Sigmoid colon (tissue), 3 donors: Measurements from ENCODE around the gene THBS2.

Source experiments
- CTCF ChIP-seq, 4 experiments: fragments of 450-650 bp in 3 of 4; fragments of 200-600 bp in 1 of 4; IDR thresholded peaks; one replicate each; pipeline ENCODE4 v1.5.1; 2016 to 2019; ENCODE audit warnings: antibody characterized with exemption in 4 of 4, mild to moderate bottlenecking in 3 of 4, moderate library complexity in 2 of 4
- POLR2A ChIP-seq, 2 donors: fragments of 450-650 bp; IDR thresholded peaks; one replicate each; pipeline ENCODE4 v1.6.1; 2016; ENCODE audit warnings: antibody characterized with exemption in 2 of 2, mild to moderate bottlenecking in 2 of 2, moderate library complexity in 2 of 2

GRCh38 chr6:169246445-169246844, 7.2 kb downstream of the THBS2 start:
- TF ChIP-seq POLR2A (IDR thresholded peaks at IDR 0.05) (no peak), CTCF (IDR thresholded peaks at IDR 0.05) (no peak)
